Spleen (tissue), 11 donors: ENCODE results near the gene RC3H2. TPM values are rescaled to one million over a fixed set of nuclear protein-coding genes. Genes with fewer than 3 reads are reported as not detected.

Experiments used
- DNase-seq: peaks from one replicate; pipeline ENCODE4 v3.0.0-alpha.2; 2020
- H3K27ac ChIP-seq, 8 donors: fragments of 200-600 bp; sonication (generic) in 7 of 8; 1 replicate in 4 of 8; 2 replicates in 4 of 8; pipeline versions ENCODE4 v1.5.0 to v1.8.0; 2016 to 2021; ENCODE audit warnings: inconsistent platforms in 4 of 8, mild to moderate bottlenecking in 4 of 8, moderate library complexity in 1 of 8
- H3K27me3 ChIP-seq, 7 donors: fragments of 200-600 bp; sonication (generic) in 6 of 7; replicated peaks in 1 of 7; 1 replicate in 4 of 7; 2 replicates in 3 of 7; pipeline versions ENCODE4 v1.5.0 to v1.8.0; 2016 to 2021; ENCODE audit warnings: inconsistent platforms in 3 of 7, mild to moderate bottlenecking in 1 of 7
- H3K36me3 ChIP-seq, 6 donors: fragments of 200-600 bp; sonication (generic) in 5 of 6; 1 replicate in 4 of 6; 2 replicates in 2 of 6; pipeline versions ENCODE4 v1.5.0 to v1.8.0; 2016 to 2021; ENCODE audit warnings: inconsistent platforms in 2 of 6
- H3K4me1 ChIP-seq, 6 donors: fragments of 200-600 bp; sonication (generic) in 5 of 6; 1 replicate in 3 of 6; 2 replicates in 3 of 6; pipeline versions ENCODE4 v1.5.0 to v1.8.0; 2016 to 2021; ENCODE audit warnings: inconsistent platforms in 3 of 6
- H3K4me3 ChIP-seq, 8 donors: fragments of 200-600 bp; sonication (generic) in 7 of 8; 1 replicate in 4 of 8; 2 replicates in 4 of 8; pipeline versions ENCODE4 v1.5.0 to v1.8.0; 2016 to 2021; ENCODE audit warnings: inconsistent platforms in 4 of 8, mild to moderate bottlenecking in 4 of 8, moderate library complexity in 2 of 8
- H3K9me3 ChIP-seq, 8 donors: fragments of 200-600 bp; sonication (generic) in 7 of 8; 1 replicate in 4 of 8; 2 replicates in 4 of 8; pipeline versions ENCODE4 v1.5.0 to v1.8.0; 2016 to 2021; ENCODE audit warnings: inconsistent platforms in 4 of 8
- POLR2A ChIP-seq, 3 donors: fragments of 450-650 bp; IDR thresholded peaks; one replicate each; pipeline ENCODE4 v1.5.1; 2017; ENCODE audit warnings: antibody characterized with exemption in 3 of 3, mild to moderate bottlenecking in 1 of 3
- POLR2AphosphoS5 ChIP-seq, 3 donors: sonication (generic); formaldehyde crosslinking; IDR thresholded peaks; one replicate each; pipeline ENCODE4 v1.5.1; 2017; ENCODE audit warnings: antibody characterized with exemption in 3 of 3
- WGBS, 5 donors: extraction: QIAGEN DNeasy Blood & Tissue Kit in 3 of 5; methylation state at CpG; one replicate each; pipeline versions ENCODE4 v1.1.5 to v1.1.7; 2013 to 2018; 5-methylcytosine and 5-hydroxymethylcytosine counted together
- intact Hi-C: fragments of 100-400 bp; cut with DNase I; formaldehyde crosslinking; loops from one replicate; pipeline ENCODE4 v1.15.0; 2023; ENCODE audit warnings: low total_unique reads
- polyA plus RNA-seq, 3 donors: library from polyadenylated mRNA; stranded (reverse); fragments of 200-250 nt; gene quantifications; one replicate each; pipeline ENCODE4 v1.2.1, GENCODE V29; 2013
- small RNA-seq, 4 donors: library from RNA; depleted of rRNA; stranded (forward); fragments of <200 nt; gene quantifications; one replicate each; pipeline ENCODE3, GENCODE V24; 2016
- total RNA-seq, 7 donors: library from RNA; depleted of rRNA in 3 of 7; stranded (reverse); fragments of >200 nt in 3 of 7; fragmentation: NEBNext Ultra II Directional in 4 of 7; extraction: Animal tissue kit (Norgen Biotek cat#: 25700) in 4 of 7; gene quantifications; one replicate each; pipeline versions ENCODE4 v1.1.0 to v1.2.1, GENCODE V29; 2016 to 2021
- TF ChIP-seq, protein P1 (sequence below), 11 experiments: fragments of 200-600 bp in 7 of 11; fragments of 450-650 bp in 4 of 11; sonication (generic) in 4 of 11; IDR thresholded peaks in 8 of 11; conservative IDR thresholded peaks in 3 of 11; 1 replicate in 7 of 11; 2 replicates in 4 of 11; pipeline versions ENCODE4 v1.4.0 to v1.8.0; 2016 to 2021; ENCODE audit warnings: antibody characterized with exemption in 11 of 11, inconsistent platforms in 4 of 11, mild to moderate bottlenecking in 1 of 11
- donor health status: healthy with polysubstance abuse.
- donor health status: DM: no; HTN: no; CAD: no; lungs with moderate emphysema.
- donor health status: DM: no; HTN: no; CAD: no.
- donor health status: Bipolar disorder and iron deficiency.
- donor health status: healthy.
- donor health status: DM: no; HTN: no; CAD: no.
- donor health status: DM: yes; HTN: yes; CAD: no.

The RC3H2 gene
- total and polyA plus RNA-seq, 10 donors: 8.3 to 78.7 (median 59.4) TPM

DNA sequence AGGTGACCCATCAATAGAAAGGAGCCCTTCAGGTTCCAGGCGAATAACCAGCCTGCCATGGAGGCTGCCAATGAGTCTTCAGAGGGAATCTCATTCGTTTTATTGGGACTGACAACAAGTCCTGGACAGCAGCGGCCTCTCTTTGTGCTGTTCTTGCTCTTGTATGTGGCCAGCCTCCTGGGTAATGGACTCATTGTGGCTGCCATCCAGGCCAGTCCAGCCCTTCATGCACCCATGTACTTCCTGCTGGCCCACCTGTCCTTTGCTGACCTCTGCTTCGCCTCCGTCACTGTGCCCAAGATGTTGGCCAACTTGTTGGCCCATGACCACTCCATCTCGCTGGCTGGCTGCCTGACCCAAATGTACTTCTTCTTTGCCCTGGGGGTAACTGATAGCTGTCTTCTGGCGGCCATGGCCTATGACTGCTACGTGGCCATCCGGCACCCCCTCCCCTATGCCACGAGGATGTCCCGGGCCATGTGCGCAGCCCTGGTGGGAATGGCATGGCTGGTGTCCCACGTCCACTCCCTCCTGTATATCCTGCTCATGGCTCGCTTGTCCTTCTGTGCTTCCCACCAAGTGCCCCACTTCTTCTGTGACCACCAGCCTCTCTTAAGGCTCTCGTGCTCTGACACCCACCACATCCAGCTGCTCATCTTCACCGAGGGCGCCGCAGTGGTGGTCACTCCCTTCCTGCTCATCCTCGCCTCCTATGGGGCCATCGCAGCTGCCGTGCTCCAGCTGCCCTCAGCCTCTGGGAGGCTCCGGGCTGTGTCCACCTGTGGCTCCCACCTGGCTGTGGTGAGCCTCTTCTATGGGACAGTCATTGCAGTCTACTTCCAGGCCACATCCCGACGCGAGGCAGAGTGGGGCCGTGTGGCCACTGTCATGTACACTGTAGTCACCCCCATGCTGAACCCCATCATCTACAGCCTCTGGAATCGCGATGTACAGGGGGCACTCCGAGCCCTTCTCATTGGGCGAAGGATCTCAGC is 104.8 kb downstream of the RC3H2 start, which contains the start of gene OR1K1:
Gene OR1K1 (plus strand): TSS at position 58 of the 995 bp plus-strand sequence. CDS start 0 bp downstream, at position 58.
- intact Hi-C loops: no loop called here
- 92 to 97% (median 94%) methylated on average over 27 to 30 of the region's 30 CpGs for WGBS, 5 donors
- no peaks in the 10 kb centered on the region for H3K36me3 ChIP-seq

DNA sequence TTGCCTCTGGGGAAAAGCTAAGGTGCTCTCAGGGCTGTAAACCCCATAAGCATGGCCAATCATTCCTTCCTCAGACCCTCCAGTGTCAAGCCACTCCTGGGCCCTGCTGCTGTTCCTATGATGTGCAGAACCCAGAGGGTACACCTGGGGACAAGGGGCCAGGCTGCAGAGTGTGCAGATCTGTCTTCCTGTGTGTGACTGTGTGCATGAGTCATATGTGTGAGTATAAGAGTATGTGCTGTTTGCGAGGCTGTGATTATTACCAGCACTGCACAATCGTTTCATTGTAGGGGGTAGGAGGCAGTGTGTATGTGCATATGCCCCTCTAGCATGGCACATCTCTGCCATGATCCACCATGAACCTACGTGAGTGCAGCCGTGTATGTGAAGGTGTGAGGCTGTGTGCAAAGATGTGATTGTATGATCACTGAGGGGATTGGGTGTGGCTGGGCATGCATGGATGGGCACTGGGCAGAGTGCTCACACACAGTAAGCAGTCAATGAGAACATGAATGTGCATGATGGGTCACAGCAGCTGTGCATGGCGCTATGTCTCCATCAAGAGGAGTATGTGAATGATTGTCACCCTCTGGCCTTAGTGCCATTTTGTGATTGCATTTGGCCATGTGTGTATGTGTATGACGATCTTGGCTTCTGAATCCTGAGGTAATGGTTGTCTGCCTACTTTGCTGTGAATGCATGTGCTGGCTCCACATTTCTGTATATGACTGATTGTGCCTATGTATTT is 107.7 kb downstream of the RC3H2 start:
- no peaks in the 10 kb centered on the region for H3K36me3 ChIP-seq
- intact Hi-C loops: no loop called here
- H3K9me3 ChIP-seq: no peaks in the 10 kb centered on the region
- H3K27me3 ChIP-seq: no peaks in the 10 kb centered on the region
- 80 to 95% (median 89%) methylated on average over 6 of the region's 6 CpGs for WGBS, 5 donors
- no peak overlapping the region for H3K27ac ChIP-seq
- no peaks in the 10 kb centered on the region for H3K4me1 ChIP-seq
- DNase-seq: no peak
- H3K4me3 ChIP-seq: no peak overlapping the region
- TF ChIP-seq, protein P1, sequence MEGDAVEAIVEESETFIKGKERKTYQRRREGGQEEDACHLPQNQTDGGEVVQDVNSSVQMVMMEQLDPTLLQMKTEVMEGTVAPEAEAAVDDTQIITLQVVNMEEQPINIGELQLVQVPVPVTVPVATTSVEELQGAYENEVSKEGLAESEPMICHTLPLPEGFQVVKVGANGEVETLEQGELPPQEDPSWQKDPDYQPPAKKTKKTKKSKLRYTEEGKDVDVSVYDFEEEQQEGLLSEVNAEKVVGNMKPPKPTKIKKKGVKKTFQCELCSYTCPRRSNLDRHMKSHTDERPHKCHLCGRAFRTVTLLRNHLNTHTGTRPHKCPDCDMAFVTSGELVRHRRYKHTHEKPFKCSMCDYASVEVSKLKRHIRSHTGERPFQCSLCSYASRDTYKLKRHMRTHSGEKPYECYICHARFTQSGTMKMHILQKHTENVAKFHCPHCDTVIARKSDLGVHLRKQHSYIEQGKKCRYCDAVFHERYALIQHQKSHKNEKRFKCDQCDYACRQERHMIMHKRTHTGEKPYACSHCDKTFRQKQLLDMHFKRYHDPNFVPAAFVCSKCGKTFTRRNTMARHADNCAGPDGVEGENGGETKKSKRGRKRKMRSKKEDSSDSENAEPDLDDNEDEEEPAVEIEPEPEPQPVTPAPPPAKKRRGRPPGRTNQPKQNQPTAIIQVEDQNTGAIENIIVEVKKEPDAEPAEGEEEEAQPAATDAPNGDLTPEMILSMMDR (IDR thresholded peaks at IDR 0.05 in 8 of 11, conservative IDR thresholded peaks at IDR 0.05 in 3 of 11): no peak
- TF ChIP-seq POLR2AphosphoS5 (IDR thresholded peaks at IDR 0.05) (no peak), POLR2A (IDR thresholded peaks at IDR 0.05) (no peak)

More for the DNA sequence above, 104.8 kb downstream of the RC3H2 start, which contains the start of gene OR1K1:
- no peak within 1 kb of the TSS for H3K27ac ChIP-seq
- H3K27me3 ChIP-seq: no peaks in the 10 kb centered on the region
- TF ChIP-seq POLR2AphosphoS5 (IDR thresholded peaks at IDR 0.05) (no peak), POLR2A (IDR thresholded peaks at IDR 0.05) (no peak)
- TF ChIP-seq, protein P1 (IDR thresholded peaks at IDR 0.05 in 8 of 11, conservative IDR thresholded peaks at IDR 0.05 in 3 of 11): no peak
- DNase-seq: no peak
- no peak within 1 kb of the TSS for H3K4me3 ChIP-seq
- H3K9me3 ChIP-seq: no peaks in the 10 kb centered on the region
- no peaks in the 10 kb centered on the region for H3K4me1 ChIP-seq

Small RNA genes within 50 kb of the gene (small RNA-seq; reads per million reads assigned to genes)
- gene RNY1P15 (0 reads per million in 4 donors), gene SNORD90 (3,165 to 6,463 (median 4,493) reads per million in 4 donors)

Other genes starting within 250 kb of the RC3H2 start
- under 1 TPM in 1 of 7 donors, not detected in 6; 0.60 TPM for gene OR1B1, start 247.7 kb downstream of the RC3H2 start, total RNA-seq
- not detected for gene OR1B1, start 247.7 kb downstream of the RC3H2 start, polyA plus RNA-seq
- gene OR1L1, start 243.6 kb downstream of the RC3H2 start, total RNA-seq: not detected
- not detected for gene OR1L1, start 243.6 kb downstream of the RC3H2 start, polyA plus RNA-seq
- not detected for gene OR1L3, start 230.2 kb downstream of the RC3H2 start, total RNA-seq
- not detected for gene OR1L3, start 230.2 kb downstream of the RC3H2 start, polyA plus RNA-seq
- not detected for gene OR1L4, start 181.4 kb downstream of the RC3H2 start, total RNA-seq
- gene OR1L4, start 181.4 kb downstream of the RC3H2 start, polyA plus RNA-seq: not detected
- not detected for gene OR1L6, start 163.1 kb downstream of the RC3H2 start, total RNA-seq
- not detected for gene OR1L6, start 163.1 kb downstream of the RC3H2 start, polyA plus RNA-seq
- gene OR5C1, start 116.4 kb downstream of the RC3H2 start, total RNA-seq: not detected
- gene OR5C1, start 116.4 kb downstream of the RC3H2 start, polyA plus RNA-seq: not detected
- not detected for gene OR1K1, start 105.2 kb downstream of the RC3H2 start, total RNA-seq
- gene OR1K1, start 105.2 kb downstream of the RC3H2 start, polyA plus RNA-seq: not detected
- gene PDCL, start 76.8 kb downstream of the RC3H2 start, total RNA-seq: 10 to 100 TPM; 15.7 to 25.5 (median 22.6) TPM
- gene PDCL, start 76.8 kb downstream of the RC3H2 start, polyA plus RNA-seq: 10 to 100 TPM in 1 of 3 donors, 1 to 10 TPM in 2; 6.8 to 11.5 (median 8.8) TPM
- gene ZBTB6, start 8.0 kb upstream of the RC3H2 start, total RNA-seq: 10 to 100 TPM in 6 of 7 donors, 1 to 10 TPM in 1; 7.5 to 16.8 (median 11.8) TPM
- 1 to 10 TPM; 4.9 to 6.3 (median 5.0) TPM for gene ZBTB6, start 8.0 kb upstream of the RC3H2 start, polyA plus RNA-seq
- 10 to 100 TPM in 2 of 7 donors, 1 to 10 TPM in 5; 7.3 to 10.9 (median 9.4) TPM for gene ZBTB26, start 26.2 kb upstream of the RC3H2 start, total RNA-seq
- 1 to 10 TPM; 5.1 to 5.4 (median 5.2) TPM for gene ZBTB26, start 26.2 kb upstream of the RC3H2 start, polyA plus RNA-seq
- gene RABGAP1, start 35.7 kb upstream of the RC3H2 start, total RNA-seq: 10 to 100 TPM; 43.2 to 65.7 (median 54.8) TPM
- gene RABGAP1, start 35.7 kb upstream of the RC3H2 start, polyA plus RNA-seq: 10 to 100 TPM in 1 of 3 donors, 1 to 10 TPM in 2; 7.4 to 11.8 (median 7.7) TPM
- gene GPR21, start 128.3 kb upstream of the RC3H2 start, total RNA-seq: 1 to 10 TPM in 6 of 7 donors, not detected in 1; 2.3 to 5.4 (median 3.3) TPM
- under 1 TPM; 0.19 to 0.43 (median 0.24) TPM for gene GPR21, start 128.3 kb upstream of the RC3H2 start, polyA plus RNA-seq